HG03196 (cell line): ENCODE data around the gene ELMO1.

Experiments used
- ATAC-seq: cut with Tn5 transposase; IDR thresholded peaks from one replicate; pipeline ENCODE4 v1.9.1; 2021; ENCODE audit not compliant: unreplicated experiment

ELMO1 gene

DNA sequence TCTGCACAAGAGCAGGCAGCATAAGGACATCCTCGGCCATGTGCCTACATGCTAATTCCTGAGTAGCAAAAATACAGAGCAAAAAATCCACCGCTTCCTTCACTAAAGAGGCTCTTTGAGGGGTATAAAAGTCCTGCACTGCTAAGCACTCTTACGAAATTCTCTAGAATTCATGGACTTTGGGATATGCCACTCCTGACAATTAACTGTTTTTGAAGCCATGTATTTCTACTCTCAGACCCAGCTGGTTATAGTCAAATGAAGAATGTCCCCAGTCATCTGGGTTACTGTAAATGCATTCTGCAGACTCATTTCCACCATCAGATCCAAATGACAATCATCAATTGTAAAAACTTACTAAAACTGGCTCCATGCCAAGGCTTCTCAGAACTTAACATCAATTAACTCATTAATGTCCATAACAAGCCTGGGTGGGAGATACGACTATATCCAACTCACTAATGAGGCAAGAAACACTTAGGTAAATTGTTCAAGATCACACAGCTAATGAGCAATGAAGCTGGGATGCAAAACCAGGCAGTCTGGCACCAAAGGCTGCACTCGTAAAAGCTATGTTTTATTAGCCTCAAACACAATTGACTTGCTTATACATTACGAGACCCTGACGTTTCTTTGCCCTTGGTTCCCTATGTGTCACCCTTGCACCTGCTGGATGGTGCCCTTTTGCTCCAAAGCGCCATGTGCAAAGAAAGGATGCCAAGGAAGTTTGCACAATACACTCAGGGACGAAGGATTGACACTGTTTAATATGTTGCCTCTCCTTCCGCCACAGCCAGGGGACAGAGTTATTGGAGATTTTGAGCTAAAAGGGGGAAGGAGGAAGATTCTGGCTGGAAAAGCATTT, 250.4 kb downstream of the ELMO1 start:
- no peak for ATAC-seq

DNA sequence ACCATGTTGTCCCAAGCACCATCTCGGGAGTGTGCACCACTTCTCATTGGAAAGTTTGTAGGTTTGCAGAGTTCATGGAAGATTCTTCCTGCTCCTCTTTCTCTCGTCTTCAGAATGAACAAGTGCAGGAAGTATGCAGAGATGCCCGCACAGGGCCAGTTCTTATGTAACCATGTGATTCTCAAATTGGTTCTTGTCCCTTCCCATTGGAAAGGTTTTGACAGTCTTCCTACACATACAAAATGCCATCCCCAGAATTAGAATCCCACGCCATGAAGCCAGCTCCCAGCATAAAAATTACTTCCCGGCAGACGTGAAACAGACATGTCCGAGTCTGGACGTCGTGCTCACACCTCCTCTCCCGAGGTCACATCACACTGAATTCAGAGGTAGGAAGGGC, 251.6 kb downstream of the ELMO1 start:
- no peak for ATAC-seq

DNA sequence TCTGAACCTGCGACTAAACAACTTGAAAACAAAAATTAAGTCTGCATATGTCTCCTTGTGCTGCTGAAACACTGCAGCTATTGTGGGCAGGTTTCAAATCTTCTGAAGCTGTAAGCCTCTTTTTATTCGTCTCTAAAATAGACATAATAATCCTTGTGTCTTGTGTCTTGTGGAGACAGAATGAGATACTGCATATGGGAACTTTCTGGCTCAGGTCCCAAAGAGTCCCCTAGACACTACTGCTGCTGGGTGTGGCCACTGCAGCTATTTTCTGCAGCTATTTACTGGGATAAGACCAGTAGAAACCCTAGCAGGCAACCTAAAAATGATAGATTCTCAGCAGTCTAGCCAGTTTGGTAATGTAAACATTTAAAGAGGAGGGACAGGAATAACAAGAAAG, 252.0 kb downstream of the ELMO1 start:
- ATAC-seq, result no peak

DNA sequence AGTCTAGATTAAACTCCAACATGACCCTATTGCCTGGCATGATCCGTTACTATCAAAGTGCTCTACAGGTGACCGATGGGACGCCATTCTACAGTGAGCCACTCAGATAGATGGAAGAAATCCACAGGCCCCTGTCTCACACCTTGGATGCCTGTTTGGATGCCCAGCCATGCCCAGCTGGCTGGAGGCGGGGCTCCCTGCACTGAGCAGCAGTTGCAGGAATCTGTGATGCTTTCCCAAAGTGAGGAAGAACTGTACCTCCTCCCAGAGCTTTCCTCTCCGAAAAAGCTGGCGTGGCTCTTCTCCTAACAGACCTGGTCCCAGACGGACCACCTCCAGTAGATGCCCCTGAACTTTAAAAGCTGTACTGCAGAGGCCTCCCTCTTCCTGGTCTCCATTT, 253.3 kb downstream of the ELMO1 start:
- no peak for ATAC-seq

DNA sequence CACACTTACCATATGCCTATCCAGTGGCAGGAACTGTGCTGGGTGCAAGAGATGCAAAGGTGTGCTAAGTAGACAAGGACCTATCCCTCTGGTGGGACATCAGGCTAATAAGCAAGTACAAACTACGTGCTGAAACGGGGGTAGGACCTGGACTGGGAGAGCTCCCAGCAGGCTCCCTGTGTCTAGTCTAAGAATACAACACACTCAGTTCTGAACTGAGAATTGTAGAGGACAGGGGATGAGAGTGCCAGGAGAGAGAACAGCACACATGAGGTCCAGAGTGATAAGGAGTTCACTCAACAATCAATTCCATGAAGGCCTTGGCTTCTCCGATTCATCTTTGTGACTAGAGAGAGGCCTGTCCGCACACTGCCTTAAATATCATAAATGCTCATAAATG, 253.7 kb downstream of the ELMO1 start:
- no peak for ATAC-seq

DNA sequence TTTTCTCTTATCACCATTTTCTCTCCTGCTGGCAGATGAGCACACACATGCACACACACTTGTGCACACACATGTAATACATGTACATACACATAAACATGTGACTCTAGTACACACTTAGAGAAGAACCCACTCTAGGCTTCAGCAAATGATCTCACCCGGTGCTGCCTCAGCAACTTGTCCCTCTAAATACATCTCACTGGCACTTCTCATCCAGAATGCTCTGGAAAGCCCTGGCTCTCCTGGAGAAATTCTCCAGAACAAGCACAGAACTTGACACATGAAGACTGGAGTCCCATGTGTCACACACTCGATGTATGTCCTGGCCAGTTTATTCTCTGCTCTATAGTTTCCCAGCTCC, 254.9 kb downstream of the ELMO1 start:
- ATAC-seq, result no peak

DNA sequence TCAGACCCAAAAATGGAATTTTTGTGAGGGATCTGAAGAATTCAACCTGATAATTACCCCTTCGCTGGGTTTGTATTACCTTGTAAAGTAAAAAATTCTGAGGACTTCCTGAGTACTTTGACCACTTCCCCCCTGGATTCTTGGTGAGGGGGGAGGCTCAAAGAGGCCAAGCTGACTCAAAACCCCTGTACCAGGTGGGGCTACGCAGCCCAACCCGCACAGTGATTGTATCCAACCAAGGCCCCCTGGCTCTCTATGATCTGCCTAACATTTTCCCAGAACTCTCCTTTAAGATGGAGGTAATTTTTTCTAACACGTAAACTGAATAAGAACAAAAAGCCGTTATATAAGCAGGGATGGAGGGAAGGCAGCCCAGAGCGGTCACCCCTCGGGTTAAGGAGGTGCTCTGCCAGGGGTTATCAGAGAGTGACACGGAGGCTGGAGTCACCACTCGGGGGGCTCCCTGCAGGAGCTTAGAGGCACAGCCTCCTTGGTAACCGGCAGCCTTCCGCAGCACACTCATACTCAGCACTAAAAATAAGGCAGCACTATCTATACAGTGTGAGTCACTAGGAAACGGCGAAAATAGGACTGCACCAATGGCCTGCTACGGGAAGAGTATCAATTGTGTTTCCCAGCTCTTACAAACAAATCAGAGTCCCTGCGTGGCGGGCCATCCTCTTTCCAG, 255.4 kb downstream of the ELMO1 start:
- no peak for ATAC-seq

DNA sequence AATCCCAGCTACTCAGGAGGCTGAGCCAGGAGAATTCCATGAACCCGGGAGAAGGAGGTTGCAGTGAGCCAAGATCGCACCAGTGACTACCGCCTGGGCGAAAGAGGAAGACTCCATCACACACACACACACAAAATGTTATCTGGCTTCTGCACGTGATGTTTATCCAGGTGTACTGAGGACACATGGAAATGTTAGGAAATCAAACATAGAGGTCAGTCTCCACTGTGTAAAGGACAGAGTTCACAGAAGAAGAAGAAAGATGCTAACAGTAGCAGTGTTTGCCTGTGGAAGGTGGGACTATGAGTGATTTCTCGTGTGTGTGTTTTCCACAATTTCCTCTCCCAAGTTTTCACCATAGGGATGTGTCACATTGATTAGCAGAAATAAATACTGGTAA, 256.9 kb downstream of the ELMO1 start:
- no peak for ATAC-seq

DNA sequence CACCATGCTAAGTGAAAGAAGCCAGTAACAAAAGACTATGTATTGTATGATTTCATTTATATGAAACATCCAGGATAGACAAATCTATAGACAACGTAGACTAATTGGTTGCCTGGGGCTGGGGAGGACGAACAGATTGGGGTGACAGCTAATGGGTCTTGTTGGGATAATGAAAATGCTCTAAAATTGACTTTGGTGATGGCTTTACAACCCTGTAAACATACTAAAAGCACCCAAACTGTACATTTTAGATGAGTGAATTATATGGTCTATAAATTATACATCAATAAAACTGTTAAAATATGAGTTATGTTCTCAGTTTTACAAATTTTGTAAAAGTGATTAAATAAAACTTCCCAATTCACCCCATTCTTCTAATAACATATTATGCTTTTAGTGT, 261.5 kb downstream of the ELMO1 start:
- ATAC-seq, result no peak

DNA sequence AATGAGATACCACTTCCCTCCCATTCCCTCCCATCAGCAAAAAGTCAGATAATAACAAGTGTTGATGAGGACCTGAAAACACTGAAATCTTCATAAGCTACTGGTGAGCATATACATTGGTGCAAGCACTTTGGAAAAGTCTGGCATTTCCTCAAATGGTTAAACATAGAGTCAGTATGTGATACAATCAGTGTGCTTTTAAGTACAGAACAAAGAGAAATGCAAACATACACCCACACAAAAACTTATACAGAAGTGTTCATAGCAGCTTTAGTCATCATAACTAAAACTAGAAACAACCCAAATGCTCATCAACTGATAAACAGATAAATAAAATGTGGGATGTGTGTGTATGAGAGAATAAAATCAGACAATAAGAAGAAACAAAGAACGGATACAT, 261.9 kb downstream of the ELMO1 start:
- ATAC-seq, result no peak

DNA sequence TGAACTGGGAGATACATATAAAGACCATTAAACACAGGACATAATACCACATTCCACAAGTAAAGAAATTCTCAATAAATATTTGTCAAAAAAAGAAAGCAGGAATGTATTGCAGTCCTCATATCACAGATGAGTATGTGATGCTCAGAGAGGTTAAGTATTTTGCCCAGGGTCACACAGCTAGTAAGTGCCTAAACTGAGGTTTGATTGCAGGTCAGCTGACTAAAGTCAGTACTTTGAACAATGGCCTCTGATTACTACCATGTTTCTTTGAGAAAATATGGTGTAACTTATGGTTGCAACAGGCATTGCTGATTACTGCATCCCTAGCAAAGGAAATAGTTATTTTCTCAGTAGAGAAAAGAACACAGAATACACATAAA, 267.1 kb downstream of the ELMO1 start:
- ATAC-seq, result no peak

DNA sequence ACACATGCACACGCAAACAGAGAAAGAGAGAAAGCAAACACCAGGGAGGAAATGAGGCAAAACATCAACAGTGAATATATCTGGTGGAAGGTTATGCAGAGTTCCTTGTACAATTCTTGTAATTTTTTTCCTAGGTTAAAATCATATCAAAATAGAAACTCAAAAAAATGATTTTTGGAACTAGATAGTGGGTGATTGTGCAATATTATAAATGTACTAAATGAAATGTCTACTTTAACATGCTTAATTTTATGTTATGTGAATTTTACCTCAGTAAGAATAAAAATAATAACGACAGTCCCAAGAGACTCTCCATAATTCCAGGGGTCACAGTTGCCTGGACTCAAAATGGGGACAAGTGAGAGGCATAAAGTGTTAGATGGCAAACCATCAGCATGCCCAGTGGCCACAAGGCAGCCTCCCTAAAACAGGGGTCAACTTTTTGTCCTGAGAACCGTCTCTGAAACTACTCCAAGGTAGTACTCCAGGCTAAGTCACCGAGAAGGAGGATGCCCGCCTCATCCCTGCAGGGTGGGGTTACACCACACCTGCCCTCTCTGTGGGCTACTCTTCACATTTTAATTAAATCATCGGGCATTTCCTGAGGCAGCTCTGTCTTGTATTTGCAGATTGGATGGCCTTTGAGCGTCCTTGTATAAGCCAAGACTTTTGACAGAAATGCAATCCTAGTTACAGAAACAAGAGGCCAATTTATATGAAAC, 267.7 kb downstream of the ELMO1 start:
- no peak for ATAC-seq

DNA sequence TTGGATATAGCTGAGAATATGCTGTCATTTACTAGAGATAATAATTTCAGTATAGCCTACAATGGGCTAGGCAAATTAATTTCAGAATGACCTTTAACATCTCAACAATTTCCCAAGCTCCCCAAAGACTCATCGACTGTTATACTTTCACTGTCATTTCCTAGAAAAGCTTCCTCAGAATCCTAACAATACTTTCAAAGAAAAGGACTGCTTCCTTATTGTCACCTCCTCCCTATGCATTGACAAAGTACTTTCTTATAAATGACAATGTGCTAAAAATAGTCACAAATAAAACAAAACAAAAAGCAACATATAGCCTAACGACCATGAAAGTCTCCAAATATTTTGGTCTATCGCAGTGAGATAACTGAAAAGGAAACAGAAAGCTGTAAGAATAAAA, 272.6 kb downstream of the ELMO1 start:
- ATAC-seq, result no peak

DNA sequence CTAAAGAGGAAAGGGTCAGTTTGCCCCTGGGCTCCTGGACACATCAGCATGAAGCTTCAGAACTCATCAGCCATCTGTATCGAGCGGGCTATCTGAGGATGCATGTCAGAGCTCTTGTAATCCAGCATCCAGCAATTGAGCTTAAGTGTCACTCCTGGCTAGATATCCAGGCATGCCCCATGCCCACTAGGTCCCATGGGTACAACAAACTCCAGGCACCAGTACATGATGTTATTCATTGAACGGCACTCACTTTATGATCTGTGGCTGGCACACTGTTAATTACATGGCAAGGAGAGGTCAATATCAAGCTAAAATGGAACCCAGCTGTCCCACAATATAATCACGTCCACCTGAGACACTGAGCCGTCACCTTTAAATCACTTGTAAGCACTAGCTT, 274.2 kb downstream of the ELMO1 start:
- no peak for ATAC-seq

DNA sequence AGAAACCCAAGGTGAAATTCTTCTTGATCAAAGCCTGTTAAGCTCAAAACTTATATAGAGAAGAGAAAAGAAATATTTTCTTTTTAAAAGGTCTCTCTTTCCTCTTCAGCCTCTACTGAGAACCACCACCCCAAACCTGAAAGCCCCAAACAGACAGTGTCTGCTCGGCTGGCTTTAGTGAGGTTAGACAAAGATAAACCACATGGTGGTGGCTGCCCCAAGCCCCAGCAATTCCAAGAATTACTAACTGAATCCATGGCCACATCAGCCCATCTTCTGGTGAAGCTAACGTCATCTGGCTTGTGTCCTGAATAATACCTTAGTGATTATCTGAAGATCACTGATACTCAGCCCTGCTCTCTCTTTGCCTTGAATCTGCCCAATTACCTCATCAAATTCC, 275.0 kb downstream of the ELMO1 start:
- ATAC-seq, result no peak

DNA sequence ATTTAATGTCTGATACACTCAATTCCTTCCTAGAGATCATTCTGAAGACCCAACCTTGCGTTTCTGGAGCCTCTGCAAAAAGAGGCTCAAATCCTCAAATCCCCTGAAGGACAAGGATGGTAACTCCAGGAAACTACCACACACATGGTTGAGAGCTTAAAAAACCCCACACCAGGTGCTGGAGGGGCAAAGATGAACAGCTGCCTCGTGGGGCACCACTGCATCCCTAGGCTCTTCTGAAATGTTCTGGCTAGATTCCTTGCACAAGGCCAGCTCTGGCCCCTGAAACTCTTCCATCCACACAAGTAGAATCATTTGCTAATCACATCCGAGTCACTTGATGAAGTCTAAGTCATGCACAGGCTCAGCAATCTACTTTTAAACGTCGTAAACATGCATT, 286.6 kb downstream of the ELMO1 start:
- ATAC-seq, result no peak

DNA sequence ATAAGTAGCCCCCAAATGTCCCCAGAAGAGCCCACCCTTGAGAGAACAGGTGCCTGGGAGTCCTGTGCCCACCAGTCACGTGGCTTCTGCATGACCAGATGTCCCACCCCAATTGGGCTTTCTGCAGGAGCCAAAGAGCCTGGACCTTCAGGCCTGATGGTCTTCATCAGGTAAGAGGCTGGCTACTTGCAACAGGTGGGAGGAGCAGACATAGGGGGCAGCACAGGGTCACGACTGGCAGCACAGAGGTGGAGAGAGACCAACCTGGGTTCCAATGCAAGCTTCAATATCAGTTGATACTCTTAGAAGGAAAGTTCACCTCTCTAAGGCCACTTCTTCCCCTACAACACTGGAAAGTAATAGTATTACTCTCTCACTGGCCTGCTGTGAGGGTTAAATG, 288.0 kb downstream of the ELMO1 start:
- ATAC-seq, result no peak

DNA sequence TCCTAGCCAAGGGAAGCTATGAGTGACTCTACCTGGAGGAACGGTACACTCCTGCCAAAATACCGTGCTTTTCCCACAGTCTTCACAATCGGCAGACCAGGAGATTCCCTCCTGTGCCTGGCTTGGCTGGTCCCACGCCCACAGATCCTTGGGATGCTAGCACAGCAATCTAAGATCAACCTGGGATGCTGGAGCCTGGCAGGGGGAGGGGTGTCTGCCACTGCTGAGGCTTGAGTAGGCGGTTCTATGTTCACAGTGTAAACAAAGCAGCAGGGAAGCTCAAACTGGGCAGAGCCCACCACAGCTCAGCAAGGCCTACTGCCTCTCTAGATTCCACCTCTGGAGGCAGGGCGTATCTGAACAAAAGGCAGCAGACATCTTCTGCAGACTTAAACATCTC, 295.3 kb downstream of the ELMO1 start:
- ATAC-seq, result no peak

DNA sequence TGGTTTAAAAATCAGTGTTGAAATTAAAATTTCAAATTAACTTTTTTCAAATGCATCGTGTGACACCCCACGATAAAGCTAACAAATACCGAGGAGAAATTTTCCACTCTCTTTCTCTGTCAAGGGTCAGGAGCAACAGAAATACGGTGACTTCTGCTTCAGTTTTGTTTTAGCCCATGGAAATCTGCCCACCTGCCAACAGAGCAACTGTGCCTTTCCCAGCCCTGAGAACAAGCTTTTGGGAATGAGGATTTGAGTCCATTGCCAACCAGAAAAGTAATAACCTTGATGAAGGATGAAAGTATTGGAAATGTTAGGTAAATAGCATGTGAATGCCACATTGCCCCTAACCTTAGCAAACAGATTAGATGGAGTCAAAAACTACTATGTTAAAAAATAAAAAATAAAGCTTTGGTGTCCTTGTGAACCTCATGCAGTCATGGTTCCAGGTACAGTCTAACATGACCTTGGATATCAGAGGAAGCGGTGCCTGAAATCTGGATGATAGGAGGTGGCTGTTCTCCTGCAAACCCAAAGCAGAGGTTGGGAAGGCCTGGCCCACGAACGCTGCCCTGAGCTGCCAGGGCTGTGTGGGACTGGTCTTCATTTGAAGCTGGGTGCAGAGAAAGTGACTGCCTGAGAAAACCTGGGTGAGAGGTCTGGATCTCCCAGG, 296.8 kb downstream of the ELMO1 start:
- no peak for ATAC-seq

DNA sequence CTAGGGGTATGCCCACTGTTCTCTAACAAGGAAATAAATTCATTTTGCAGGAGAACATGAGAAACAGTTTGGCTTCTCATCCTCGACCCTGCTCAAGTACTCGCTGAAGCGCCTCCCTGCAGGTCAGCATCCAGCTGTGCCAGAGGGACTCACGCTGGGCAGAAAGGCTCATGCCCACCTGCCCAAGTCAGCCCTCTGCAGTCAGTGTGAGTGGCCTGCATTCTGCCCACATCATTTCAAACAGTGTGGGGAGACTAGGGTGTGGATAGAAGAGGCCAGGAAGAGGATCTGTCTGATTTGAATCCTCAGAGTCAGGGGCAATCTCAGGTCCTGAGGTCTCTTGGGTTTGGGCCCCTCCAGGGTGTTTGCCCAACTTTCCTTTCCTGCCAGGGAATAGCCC, 297.8 kb downstream of the ELMO1 start:
- ATAC-seq, result no peak

DNA sequence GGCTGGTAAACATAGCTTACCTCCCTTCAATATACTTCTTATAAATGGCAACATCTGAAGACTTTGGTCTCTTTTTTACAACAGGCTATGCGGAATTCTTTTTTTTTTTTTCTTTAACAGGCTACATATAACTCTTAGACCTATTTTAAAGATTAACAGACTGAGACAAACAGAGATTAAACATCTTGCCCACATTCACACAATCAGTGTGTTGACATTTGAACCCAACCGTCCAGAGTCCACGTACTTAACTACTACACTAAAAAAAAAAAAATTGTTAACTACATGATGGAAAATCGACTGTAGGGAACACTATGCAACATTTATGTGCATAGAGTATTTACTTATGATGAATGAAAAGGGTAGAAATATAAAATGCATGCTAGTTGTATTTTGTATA, 298.5 kb downstream of the ELMO1 start:
- ATAC-seq, result no peak

DNA sequence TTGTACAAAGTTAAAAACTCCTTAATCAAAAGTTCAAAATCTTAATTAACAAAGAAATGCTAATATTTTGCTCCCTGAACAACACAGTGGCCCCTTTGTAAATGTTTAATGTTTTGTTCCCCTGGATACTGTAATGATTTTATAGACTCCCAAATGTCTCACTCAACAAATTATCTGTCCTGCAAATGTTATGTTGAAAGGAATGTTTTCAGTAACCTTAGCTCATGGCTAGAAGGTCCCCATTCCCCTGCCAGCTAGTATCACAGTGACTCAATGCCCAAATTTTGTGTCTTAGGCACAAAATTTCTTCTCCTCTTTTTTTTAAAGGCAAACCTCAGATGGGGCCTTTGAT, 298.9 kb downstream of the ELMO1 start:
- no peak for ATAC-seq
